Tibial nerve (tissue), 3 donors: ENCODE data around the gene RAB1A.

Experiments
- CTCF ChIP-seq, 5 experiments: fragments of 200-600 bp in 3 of 5; fragments of 450-650 bp in 2 of 5; sonication (generic) in 3 of 5; IDR thresholded peaks; one replicate each; pipeline ENCODE4 v1.5.1; 2016 to 2019; ENCODE audit warnings: antibody characterized with exemption in 5 of 5, mild to moderate bottlenecking in 3 of 5, moderate library complexity in 2 of 5
- POLR2A ChIP-seq, 2 donors: fragments of 450-650 bp; IDR thresholded peaks; one replicate each; pipeline ENCODE4 v1.6.1; 2017; ENCODE audit warnings: antibody characterized with exemption in 2 of 2, mild to moderate bottlenecking in 2 of 2, moderate library complexity in 2 of 2

GRCh38 chr2:65093211-65093610, 36.7 kb downstream of the RAB1A start:
- no peak for TF ChIP-seq CTCF (IDR thresholded peaks at IDR 0.05)
- no peak for TF ChIP-seq POLR2A (IDR thresholded peaks at IDR 0.05)
